MM.1S (cell line): ENCODE results near the gene GRAMD1A.

Experiments
- DNase-seq: peaks from one replicate; pipeline ENCODE4 v3.0.0-alpha.2; 2015
- H2AFZ ChIP-seq: fragments of 300-600 bp; sonication (generic); 2 replicates; pipeline ENCODE4 v1.6.0; 2016; ENCODE audit warnings: antibody characterized with exemption, low read length
- H3F3A ChIP-seq: fragments of 300-600 bp; sonication (generic); 2 replicates; pipeline ENCODE4 v1.6.1; 2016; ENCODE audit warnings: mild to moderate bottlenecking, antibody characterized with exemption, low read length, moderate library complexity, mixed read lengths; ENCODE audit not compliant: insufficient read depth
- H3K27ac ChIP-seq: fragments of 300-600 bp; sonication (generic); 2 replicates; pipeline ENCODE4 v1.5.1; 2016; ENCODE audit warnings: mild to moderate bottlenecking, low read length
- H3K27me3 ChIP-seq: fragments of 300-600 bp; sonication (generic); replicated peaks from 2 replicates; pipeline ENCODE4 v1.6.0; 2016; ENCODE audit warnings: low read length; ENCODE audit not compliant: insufficient read depth
- H3K36me3 ChIP-seq: fragments of 300-600 bp; sonication (generic); replicated peaks from 2 replicates; pipeline ENCODE4 v1.6.1; 2016; ENCODE audit warnings: mild to moderate bottlenecking, low read length, mixed read lengths; ENCODE audit not compliant: insufficient read depth
- H3K4me1 ChIP-seq: fragments of 300-600 bp; sonication (generic); 2 replicates; pipeline ENCODE4 v1.6.1; 2016; ENCODE audit warnings: low read length, mixed read lengths
- H3K4me2 ChIP-seq: fragments of 300-600 bp; sonication (generic); 2 replicates; pipeline ENCODE4 v1.6.0; 2016; ENCODE audit warnings: low read depth, low read length
- H3K4me3 ChIP-seq: fragments of 300-600 bp; sonication (generic); 2 replicates; pipeline ENCODE4 v1.5.1; 2016; ENCODE audit warnings: low read length, mixed read lengths
- H3K79me2 ChIP-seq: fragments of 300-600 bp; sonication (generic); 2 replicates; pipeline ENCODE4 v1.6.1; 2016; ENCODE audit warnings: mixed run types, low read length, mixed read lengths
- H3K9ac ChIP-seq: fragments of 300-600 bp; sonication (generic); 2 replicates; pipeline ENCODE4 v1.6.1; 2016; ENCODE audit warnings: low read length, mixed read lengths
- H3K9me2 ChIP-seq: fragments of 300-600 bp; sonication (generic); replicated peaks from 2 replicates; pipeline ENCODE4 v1.6.1; 2016; ENCODE audit warnings: mild to moderate bottlenecking, low read length, mixed read lengths; ENCODE audit not compliant: insufficient read depth
- H3K9me3 ChIP-seq: fragments of 300-600 bp; sonication (generic); replicated peaks from 2 replicates; pipeline ENCODE4 v1.6.1; 2016; ENCODE audit warnings: mild to moderate bottlenecking, low read length, mixed read lengths; ENCODE audit not compliant: insufficient read depth
- H4K20me1 ChIP-seq: fragments of 300-600 bp; sonication (generic); 2 replicates; pipeline ENCODE4 v1.6.1; 2016; ENCODE audit warnings: mild to moderate bottlenecking, low read length, moderate library complexity, mixed read lengths; ENCODE audit not compliant: insufficient read depth
- EZH2 ChIP-seq: fragments of 300-600 bp; sonication (generic); optimal IDR thresholded peaks from 2 replicates; pipeline ENCODE3; 2017; ENCODE audit warnings: low read depth, mild to moderate bottlenecking, antibody characterized with exemption, low read length, mixed read lengths
- EZH2phosphoT487 ChIP-seq: fragments of 300-600 bp; sonication (generic); IDR thresholded peaks from 2 replicates; pipeline ENCODE4 v1.6.1; 2018; ENCODE audit warnings: antibody characterized with exemption, low read length
- TF ChIP-seq, protein P1 (sequence below): fragments of 300-600 bp; sonication (generic); IDR thresholded peaks from 2 replicates; pipeline ENCODE4 v1.5.1; 2016; ENCODE audit warnings: antibody characterized with exemption, low read length, mixed read lengths

The GRAMD1A gene

DNA sequence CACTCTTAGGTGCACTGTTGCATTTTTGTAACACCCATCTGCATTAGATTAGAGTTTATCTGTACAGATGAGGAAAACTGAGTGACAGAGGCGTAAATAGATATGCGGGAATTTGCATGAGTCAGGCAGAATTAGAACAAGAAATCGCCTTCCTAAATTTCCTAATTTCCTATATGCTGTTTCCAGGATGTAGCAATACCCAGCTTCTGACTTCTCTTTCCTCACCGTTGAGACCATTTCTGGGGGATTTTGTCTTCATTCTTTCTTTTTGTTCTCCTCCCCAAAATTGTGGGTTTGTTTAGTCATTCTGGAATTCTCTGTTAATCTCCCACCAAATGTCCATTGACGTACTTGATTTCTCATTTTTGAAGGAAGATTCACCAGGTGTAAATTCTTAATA, 25.5 kb upstream of the GRAMD1A start:
- 0 out of 2 replicates have a peak, but pooled peaks cover 3% of the 10 kb centered on the region for H3K9me3 ChIP-seq
- no peaks in the 10 kb centered on the region for H3K36me3 ChIP-seq
- H3K9me2 ChIP-seq: no peaks in the 10 kb centered on the region
- H3K9ac ChIP-seq: no peak overlapping the region
- no peak overlapping the region for H3K4me2 ChIP-seq
- peaks cover 47% of the 10 kb centered on the region for H3K27me3 ChIP-seq
- no peaks in the 10 kb centered on the region for H4K20me1 ChIP-seq
- H3K27ac ChIP-seq: no peak overlapping the region
- H2AFZ ChIP-seq: no peak overlapping the region
- TF ChIP-seq EZH2: no peak
- TF ChIP-seq, protein P1, sequence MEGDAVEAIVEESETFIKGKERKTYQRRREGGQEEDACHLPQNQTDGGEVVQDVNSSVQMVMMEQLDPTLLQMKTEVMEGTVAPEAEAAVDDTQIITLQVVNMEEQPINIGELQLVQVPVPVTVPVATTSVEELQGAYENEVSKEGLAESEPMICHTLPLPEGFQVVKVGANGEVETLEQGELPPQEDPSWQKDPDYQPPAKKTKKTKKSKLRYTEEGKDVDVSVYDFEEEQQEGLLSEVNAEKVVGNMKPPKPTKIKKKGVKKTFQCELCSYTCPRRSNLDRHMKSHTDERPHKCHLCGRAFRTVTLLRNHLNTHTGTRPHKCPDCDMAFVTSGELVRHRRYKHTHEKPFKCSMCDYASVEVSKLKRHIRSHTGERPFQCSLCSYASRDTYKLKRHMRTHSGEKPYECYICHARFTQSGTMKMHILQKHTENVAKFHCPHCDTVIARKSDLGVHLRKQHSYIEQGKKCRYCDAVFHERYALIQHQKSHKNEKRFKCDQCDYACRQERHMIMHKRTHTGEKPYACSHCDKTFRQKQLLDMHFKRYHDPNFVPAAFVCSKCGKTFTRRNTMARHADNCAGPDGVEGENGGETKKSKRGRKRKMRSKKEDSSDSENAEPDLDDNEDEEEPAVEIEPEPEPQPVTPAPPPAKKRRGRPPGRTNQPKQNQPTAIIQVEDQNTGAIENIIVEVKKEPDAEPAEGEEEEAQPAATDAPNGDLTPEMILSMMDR: no peak
- TF ChIP-seq EZH2phosphoT487: no peak
- DNase-seq: no peak
- H3F3A ChIP-seq: no peaks in the 10 kb centered on the region
- no peak overlapping the region for H3K4me3 ChIP-seq
- H3K79me2 ChIP-seq: no peaks in the 10 kb centered on the region
- 0 out of 2 replicates have a peak, but pooled peaks cover 4% of the 10 kb centered on the region for H3K4me1 ChIP-seq

DNA sequence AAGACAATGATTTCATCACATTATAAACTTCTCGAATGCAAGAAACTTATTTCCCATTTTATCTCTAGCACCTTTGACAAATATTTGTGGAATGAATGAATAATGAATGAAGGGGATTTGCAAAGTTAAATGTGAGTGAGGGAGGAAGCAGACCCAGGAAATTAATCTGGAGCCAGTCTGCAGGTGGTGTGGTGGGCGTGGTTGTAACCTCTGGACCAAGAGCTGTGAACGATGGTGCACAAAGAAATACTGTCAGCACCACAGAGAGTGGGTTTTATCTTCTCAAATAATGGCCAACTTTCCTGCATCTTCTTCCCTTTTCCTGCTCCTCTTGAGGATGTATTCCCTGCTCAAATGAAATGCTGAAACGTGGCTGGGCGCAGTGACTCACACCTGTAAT, 25.1 kb upstream of the GRAMD1A start:
- H3K9me2 ChIP-seq: no peaks in the 10 kb centered on the region
- peaks cover 51% of the 10 kb centered on the region for H3K27me3 ChIP-seq
- no peak overlapping the region for H2AFZ ChIP-seq
- H3K79me2 ChIP-seq: no peaks in the 10 kb centered on the region
- TF ChIP-seq EZH2: no peak
- TF ChIP-seq, protein P1: no peak
- TF ChIP-seq EZH2phosphoT487: no peak
- H3K9me3 ChIP-seq: 0 out of 2 replicates have a peak, but pooled peaks cover 3% of the 10 kb centered on the region
- DNase-seq: no peak
- H3K9ac ChIP-seq: no peak overlapping the region
- no peak overlapping the region for H3K27ac ChIP-seq
- 0 out of 2 replicates have a peak, but pooled peaks cover 4% of the 10 kb centered on the region for H3K4me1 ChIP-seq
- H4K20me1 ChIP-seq: no peaks in the 10 kb centered on the region
- no peak overlapping the region for H3K4me2 ChIP-seq
- no peaks in the 10 kb centered on the region for H3F3A ChIP-seq
- no peaks in the 10 kb centered on the region for H3K36me3 ChIP-seq
- no peak overlapping the region for H3K4me3 ChIP-seq

- Histone ChIP-seq H3K9me3 (no peaks in the 10 kb centered on the region), H3K9me2 (no peaks in the 10 kb centered on the region), H3K36me3 (no peaks in the 10 kb centered on the region), H3K4me1 (no peaks in the 10 kb centered on the region), H4K20me1 (no peaks in the 10 kb centered on the region), H3K79me2 (no peaks in the 10 kb centered on the region), H3K27me3 (peaks cover 55% of the 10 kb centered on the region), H2AFZ (no peak overlapping the region), H3F3A (no peaks in the 10 kb centered on the region), H3K4me3 (no peak overlapping the region), H3K4me2 (no peak overlapping the region), H3K9ac (no peak overlapping the region), H3K27ac (no peak overlapping the region)
- no peak for TF ChIP-seq EZH2phosphoT487
- no peak for TF ChIP-seq EZH2
- TF ChIP-seq, protein P1: no peak
- no peak for DNase-seq
These were observed 23.5 kb upstream of the GRAMD1A start for GRCh38 chr19:34976611-34977010.
